ENCODE data around the gene ZNF577.

ZNF577 gene

GRCh38 chr19:51821921-51822320 lies 65.8 kb downstream of the ZNF577 start:
- H3K27ac ChIP-seq = no peak overlapping the region
- no peaks in the 10 kb centered on the region for H3K27me3 ChIP-seq
- H3K4me1 ChIP-seq = peaks cover 0 to 8% (median 0%) of the 10 kb centered on the region in 4 donors
- no peak overlapping the region for H3K4me3 ChIP-seq
- DNase-seq = no peak
- H3K9me3 ChIP-seq = peaks cover 0 to 11% (median 0%) of the 10 kb centered on the region in 3 donors
- TF ChIP-seq CTCF (IDR thresholded peaks at IDR 0.05) = no peak
- intact Hi-C loops (cut with DNase I; ENCODE audit: low total_unique reads) = no loop called here
- H3K36me3 ChIP-seq = no peaks in the 10 kb centered on the region

GRCh38 chr19:51821456-51821855 lies 66.3 kb downstream of the ZNF577 start:
- Histone ChIP-seq H3K4me1 (peaks cover 0 to 8% (median 0%) of the 10 kb centered on the region in 4 donors), H3K36me3 (no peaks in the 10 kb centered on the region), H3K4me3 (no peak overlapping the region), H3K9me3 (peaks cover 0 to 6% (median 0%) of the 10 kb centered on the region in 3 donors), H3K27ac (no peak overlapping the region), H3K27me3 (no peaks in the 10 kb centered on the region)
- no peak for TF ChIP-seq CTCF (IDR thresholded peaks at IDR 0.05)
- intact Hi-C loops (cut with DNase I; ENCODE audit: low total_unique reads) = no loop called here
- DNase-seq = no peak

Measured in tibial artery (tissue), 4 donors.